GM20000 (cell line): ENCODE measurements around the gene ANKRD13B.

Experiments used
- DNase-seq: peaks from one replicate; pipeline ENCODE4 v3.0.0; 2012; ENCODE audit warnings: low spot score
- CTCF ChIP-seq: IDR thresholded peaks from 2 replicates; pipeline ENCODE4 v1.5.1; 2012; ENCODE audit warnings: mild to moderate bottlenecking, control low read depth; ENCODE audit errors: extremely low read depth, missing control alignments

Gene ANKRD13B

GRCh38 chr17:29574732-29575510 lies 18.0 kb upstream of the ANKRD13B start:
- TF ChIP-seq CTCF, result no peak
- DNase-seq, result no peak

GRCh38 chr17:29575511-29576213 lies 17.3 kb upstream of the ANKRD13B start:
- no peak for DNase-seq
- no peak for TF ChIP-seq CTCF

- no peak for TF ChIP-seq CTCF
- no peak for DNase-seq
Measured at GRCh38 chr17:29576214-29577000, 16.5 kb upstream of the ANKRD13B start.

GRCh38 chr17:29577001-29577370 lies 15.9 kb upstream of the ANKRD13B start:
- no peak for DNase-seq
- TF ChIP-seq CTCF, result no peak

- no peak for DNase-seq
- TF ChIP-seq CTCF, result no peak
Measured at GRCh38 chr17:29577385-29578211, 15.3 kb upstream of the ANKRD13B start.

GRCh38 chr17:29578626-29579485 lies 14.1 kb upstream of the ANKRD13B start:
- DNase-seq, result no peak
- TF ChIP-seq CTCF, result no peak
